ENCODE data around the gene VAV3. TPM values are rescaled to one million over a fixed set of nuclear protein-coding genes. Genes with fewer than 3 reads are reported as not detected.

VAV3 gene
- total RNA-seq, 1 donor from 2014 or later: 4.8 TPM

GRCh38 chr1:107559881-107560280 is 405.1 kb downstream of the VAV3 start:
- Histone ChIP-seq H3K36me3 (ENCODE audit: control insufficient read depth, insufficient read depth, low read length) (no peaks in the 10 kb centered on the region), H3K4me3 (ENCODE audit: low read depth, low read length) (no peak overlapping the region), H3K27me3 (ENCODE audit: control insufficient read depth, insufficient read depth, low read length) (no peaks in the 10 kb centered on the region)
- TF ChIP-seq CTCF (IDR thresholded peaks at IDR 0.05; ENCODE audit: insufficient read depth, low read length, poor library complexity, severe bottlenecking): no peak
- DNase-seq (ENCODE audit: low read depth): peak; percentile 42

GRCh38 chr1:107557095-107557494 is 407.9 kb downstream of the VAV3 start:
- TF ChIP-seq CTCF (IDR thresholded peaks at IDR 0.05; ENCODE audit: insufficient read depth, low read length, poor library complexity, severe bottlenecking): no peak
- H3K4me3 ChIP-seq (ENCODE audit: low read depth, low read length): no peak overlapping the region
- no peaks in the 10 kb centered on the region for H3K27me3 ChIP-seq (ENCODE audit: control insufficient read depth, insufficient read depth, low read length)
- no peaks in the 10 kb centered on the region for H3K36me3 ChIP-seq (ENCODE audit: control insufficient read depth, insufficient read depth, low read length)
- DNase-seq (ENCODE audit: low read depth): no peak

DNA sequence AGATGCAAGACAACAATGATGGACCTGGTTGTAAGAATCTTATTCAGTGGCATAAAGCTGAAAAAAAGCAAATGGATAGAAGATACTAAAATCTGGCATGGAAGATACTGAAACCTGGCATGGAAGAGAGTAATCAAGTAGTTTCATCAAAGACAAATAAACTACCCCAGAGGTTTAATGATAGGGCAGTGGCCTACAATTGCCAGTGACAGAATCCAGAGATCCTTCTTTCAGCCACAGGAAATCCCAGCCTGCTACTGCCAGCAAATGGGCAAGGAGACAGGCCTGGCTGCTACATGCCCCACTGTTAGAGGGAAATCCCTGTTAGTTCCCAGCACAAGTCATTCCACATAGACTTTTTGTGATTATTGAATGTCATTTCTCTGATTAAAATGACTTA is 409.4 kb downstream of the VAV3 start:
- no peak for TF ChIP-seq CTCF (IDR thresholded peaks at IDR 0.05; ENCODE audit: insufficient read depth, low read length, poor library complexity, severe bottlenecking)
- DNase-seq (ENCODE audit: low read depth): no peak
- no peak overlapping the region for H3K4me3 ChIP-seq (ENCODE audit: low read depth, low read length)
- no peaks in the 10 kb centered on the region for H3K27me3 ChIP-seq (ENCODE audit: control insufficient read depth, insufficient read depth, low read length)
- no peaks in the 10 kb centered on the region for H3K36me3 ChIP-seq (ENCODE audit: control insufficient read depth, insufficient read depth, low read length)

DNA sequence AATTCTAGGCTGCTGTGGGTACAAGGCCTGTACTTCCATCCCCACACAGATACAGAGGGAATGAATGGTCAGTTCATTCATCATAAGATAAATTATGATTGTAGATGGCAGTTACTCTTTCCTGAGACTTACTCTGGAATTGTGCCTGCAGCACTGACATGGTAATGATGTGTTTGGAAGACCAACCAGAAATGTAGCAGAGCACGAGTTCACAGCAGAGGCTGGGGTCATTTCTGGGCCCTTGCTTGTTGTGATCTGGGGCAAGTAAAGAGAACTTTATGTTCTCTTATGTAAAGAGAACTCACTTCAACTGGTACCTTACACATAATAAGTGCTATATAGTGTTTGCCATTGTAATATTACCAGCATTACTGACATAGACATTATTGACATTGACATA is 412.2 kb downstream of the VAV3 start:
- H3K4me3 ChIP-seq (ENCODE audit: low read depth, low read length): no peak overlapping the region
- H3K36me3 ChIP-seq (ENCODE audit: control insufficient read depth, insufficient read depth, low read length): no peaks in the 10 kb centered on the region
- H3K27me3 ChIP-seq (ENCODE audit: control insufficient read depth, insufficient read depth, low read length): no peaks in the 10 kb centered on the region
- TF ChIP-seq CTCF (IDR thresholded peaks at IDR 0.05; ENCODE audit: insufficient read depth, low read length, poor library complexity, severe bottlenecking): no peak
- DNase-seq (ENCODE audit: low read depth): no peak

DNA sequence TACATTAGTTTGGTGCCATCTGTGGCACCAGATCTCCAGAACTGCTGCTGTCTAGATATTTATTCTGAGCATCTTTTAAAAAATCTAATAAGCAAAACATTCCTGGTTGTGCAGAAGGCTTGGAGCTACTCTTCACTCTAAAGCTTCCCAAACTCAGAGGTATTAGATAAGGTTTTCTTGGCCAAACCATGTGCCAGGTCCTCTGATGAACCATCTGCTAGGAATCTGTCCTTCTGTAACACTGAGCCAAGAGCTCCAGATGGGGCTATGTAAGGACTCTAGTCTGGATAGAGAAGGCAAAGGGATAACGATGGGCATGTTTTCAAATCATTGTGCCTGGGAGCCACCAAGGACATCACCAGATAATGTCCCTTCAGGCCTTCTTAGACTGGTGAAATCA is 413.5 kb downstream of the VAV3 start:
- Histone ChIP-seq H3K36me3 (ENCODE audit: control insufficient read depth, insufficient read depth, low read length) (no peaks in the 10 kb centered on the region), H3K27me3 (ENCODE audit: control insufficient read depth, insufficient read depth, low read length) (no peaks in the 10 kb centered on the region), H3K4me3 (ENCODE audit: low read depth, low read length) (no peak overlapping the region)
- no peak for TF ChIP-seq CTCF (IDR thresholded peaks at IDR 0.05; ENCODE audit: insufficient read depth, low read length, poor library complexity, severe bottlenecking)
- no peak for DNase-seq (ENCODE audit: low read depth)

DNA sequence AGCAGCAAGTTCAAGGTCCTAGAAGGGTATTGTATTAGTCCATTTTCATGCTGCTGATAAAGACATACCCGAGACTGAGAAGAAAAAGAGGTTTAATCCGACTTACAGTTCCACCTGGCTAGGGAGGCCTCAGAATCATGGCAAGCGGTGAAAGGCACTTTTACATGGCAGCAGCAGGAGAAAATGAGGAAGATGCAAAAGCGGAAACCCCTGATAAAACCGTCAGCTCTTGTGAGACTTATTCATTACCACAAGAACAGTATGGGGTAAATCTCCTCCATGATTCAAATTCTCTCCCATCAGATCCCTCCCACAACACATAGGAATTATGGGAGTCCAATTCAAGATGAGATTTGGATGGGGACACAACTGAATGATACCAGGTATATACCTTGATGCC is 414.6 kb downstream of the VAV3 start:
- DNase-seq (ENCODE audit: low read depth): no peak
- Histone ChIP-seq H3K27me3 (ENCODE audit: control insufficient read depth, insufficient read depth, low read length) (no peaks in the 10 kb centered on the region), H3K4me3 (ENCODE audit: low read depth, low read length) (no peak overlapping the region), H3K36me3 (ENCODE audit: control insufficient read depth, insufficient read depth, low read length) (no peaks in the 10 kb centered on the region)
- no peak for TF ChIP-seq CTCF (IDR thresholded peaks at IDR 0.05; ENCODE audit: insufficient read depth, low read length, poor library complexity, severe bottlenecking)

Measured in kidney epithelial cell (primary cell).